Stimulated activated CD8-positive, alpha-beta memory T cell treated with anti-CD3 and anti-CD28 coated beads, Interleukin-15, amount 100 ng/mL, for 1 hour (primary cell): ENCODE results near the gene RER1.
A peak's percentile ranks its signal among the peaks of the same experiment; 100 is the strongest.

Source experiments
- DNase-seq: peaks from one replicate; pipeline ENCODE4 v3.0.0-alpha.2; 2020; ENCODE audit warnings: low read depth

Gene RER1

GRCh38 chr1:2376261-2376741 lies 15.3 kb upstream of the RER1 start:
- no peak for DNase-seq

GRCh38 chr1:2376931-2377672 lies 14.5 kb upstream of the RER1 start:
- DNase-seq, result no peak

GRCh38 chr1:2377751-2378440 lies 13.7 kb upstream of the RER1 start:
- no peak for DNase-seq

- no peak for DNase-seq
Observed at GRCh38 chr1:2378441-2378851, 13.2 kb upstream of the RER1 start.

- no peak for DNase-seq
Observed at GRCh38 chr1:2378956-2379732, 12.5 kb upstream of the RER1 start.

- DNase-seq, result no peak
Observed at GRCh38 chr1:2379733-2380404, 11.8 kb upstream of the RER1 start.

GRCh38 chr1:2380816-2381591 lies 10.6 kb upstream of the RER1 start:
- DNase-seq, result no peak

- peak; percentile 62 for DNase-seq
Observed at GRCh38 chr1:2381741-2382620, 9.7 kb upstream of the RER1 start.

GRCh38 chr1:2382621-2383361 lies 8.8 kb upstream of the RER1 start:
- no peak for DNase-seq

GRCh38 chr1:2383576-2383975 lies 8.1 kb upstream of the RER1 start:
- DNase-seq, result no peak

- DNase-seq, result no peak
Observed at GRCh38 chr1:2384130-2384860, 7.3 kb upstream of the RER1 start.

- DNase-seq, result no peak
Observed at GRCh38 chr1:2384941-2385481, 6.6 kb upstream of the RER1 start.

- no peak for DNase-seq
Observed at GRCh38 chr1:2385606-2386280, 5.9 kb upstream of the RER1 start.

- DNase-seq, result no peak
Observed at GRCh38 chr1:2386636-2387611, 4.7 kb upstream of the RER1 start.

- no peak for DNase-seq
Observed at GRCh38 chr1:2388004-2388913, 3.4 kb upstream of the RER1 start.

GRCh38 chr1:2389644-2390043 lies 2.0 kb upstream of the RER1 start:
- no peak for DNase-seq
